ENCODE data around the gene SALL3. TPM values are rescaled to one million over a fixed set of nuclear protein-coding genes. Genes with fewer than 3 reads are reported as not detected.

Gene SALL3
- total RNA-seq, 1 donor from 2014 or later = 0.08 TPM

DNA sequence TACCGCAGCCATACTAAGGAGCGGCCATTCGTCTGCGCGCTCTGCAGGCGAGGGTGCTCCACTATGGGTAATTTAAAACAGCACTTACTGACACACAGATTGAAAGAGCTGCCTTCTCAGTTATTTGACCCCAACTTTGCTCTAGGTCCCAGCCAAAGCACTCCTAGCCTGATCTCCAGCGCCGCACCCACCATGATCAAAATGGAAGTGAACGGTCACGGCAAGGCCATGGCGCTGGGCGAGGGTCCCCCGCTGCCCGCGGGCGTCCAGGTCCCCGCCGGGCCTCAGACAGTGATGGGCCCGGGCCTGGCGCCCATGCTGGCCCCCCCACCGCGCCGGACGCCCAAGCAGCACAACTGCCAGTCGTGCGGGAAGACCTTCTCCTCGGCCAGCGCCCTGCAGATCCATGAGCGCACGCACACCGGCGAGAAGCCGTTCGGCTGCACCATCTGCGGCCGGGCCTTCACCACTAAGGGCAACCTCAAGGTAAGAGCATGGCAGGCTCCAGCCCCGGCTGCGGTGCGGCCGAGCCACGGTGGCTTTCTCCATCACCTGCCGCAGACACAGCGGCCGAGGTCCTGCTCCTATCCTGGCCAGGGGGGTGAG lies 15.5 kb downstream of the SALL3 start:
- ATAC-seq (ENCODE audit: poor library complexity) (no peak), DNase-seq (peak; percentile 32)
- intact Hi-C loops (cut with DNase I) = no loop called here

DNA sequence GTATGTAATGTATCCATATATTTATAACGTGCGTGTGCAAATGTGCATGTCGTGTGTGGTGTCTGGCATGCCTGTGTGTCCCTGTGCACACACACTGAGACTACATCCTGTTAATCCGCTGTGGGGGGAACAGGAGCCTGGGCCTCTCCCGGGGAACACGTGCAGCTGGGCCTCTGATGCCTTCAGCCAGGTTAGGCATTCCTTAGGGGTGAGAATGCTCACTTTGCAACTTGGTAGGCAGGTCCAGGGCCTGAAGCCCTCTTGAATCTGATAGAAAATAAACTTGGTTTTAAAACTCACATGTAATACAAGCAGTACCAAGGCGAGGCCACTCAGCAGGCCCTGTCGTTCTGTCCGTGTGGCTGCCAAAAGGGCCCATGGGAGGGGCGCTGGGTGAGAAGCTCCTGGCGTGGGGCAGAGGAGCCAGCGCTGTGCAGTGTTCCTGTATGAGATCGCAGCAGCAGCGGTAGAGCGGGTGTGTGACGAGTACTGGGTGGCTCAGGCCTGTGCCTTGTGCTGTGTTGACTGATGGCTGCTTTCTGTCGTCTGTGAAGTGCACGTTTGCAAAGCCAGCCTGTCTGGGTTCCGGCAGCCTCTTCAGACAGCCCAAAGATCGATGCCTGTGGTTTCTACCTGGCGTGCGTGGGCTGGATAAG lies 16.2 kb downstream of the SALL3 start:
- DNase-seq = peak; percentile 36
- no peak for ATAC-seq (ENCODE audit: poor library complexity)
- intact Hi-C loops (cut with DNase I) = no loop called here

GRCh38 chr18:78996741-78997490 lies 17.3 kb downstream of the SALL3 start:
- DNase-seq (no peak), ATAC-seq (ENCODE audit: poor library complexity) (no peak)
- intact Hi-C loops (cut with DNase I) = no loop called here

- DNase-seq (no peak), ATAC-seq (ENCODE audit: poor library complexity) (no peak)
- intact Hi-C loops (cut with DNase I) = no loop called here
Measured at GRCh38 chr18:78998371-78999071, 18.9 kb downstream of the SALL3 start.

GRCh38 chr18:78999939-79000338 lies 20.3 kb downstream of the SALL3 start:
- intact Hi-C loops (cut with DNase I) = no loop called here

DNA sequence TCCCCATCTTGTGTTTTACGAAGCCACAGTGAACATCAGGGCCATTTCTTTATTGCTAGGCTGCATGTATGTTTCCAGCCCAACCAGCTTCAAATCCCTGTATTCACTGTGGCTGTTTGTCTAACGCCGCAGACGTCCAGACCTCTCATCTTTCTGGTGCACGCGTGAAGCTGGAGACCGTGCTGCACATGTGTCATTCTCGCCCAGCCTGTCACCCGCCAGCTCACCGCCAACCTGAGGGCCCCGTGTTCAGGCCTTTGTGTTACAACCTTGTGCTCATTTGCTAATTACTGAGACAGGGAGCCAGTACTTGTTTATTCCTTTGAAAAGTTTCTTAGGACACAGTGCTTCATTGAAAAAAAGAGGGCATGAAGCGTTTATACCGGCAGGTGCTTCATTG lies 21.4 kb downstream of the SALL3 start:
- ATAC-seq (ENCODE audit: poor library complexity) (no peak), DNase-seq (no peak)
- intact Hi-C loops (cut with DNase I) = no loop called here

More at GRCh38 chr18:78999939-79000338, 20.3 kb downstream of the SALL3 start:
- DNase-seq (no peak), ATAC-seq (ENCODE audit: poor library complexity) (no peak)

DNA sequence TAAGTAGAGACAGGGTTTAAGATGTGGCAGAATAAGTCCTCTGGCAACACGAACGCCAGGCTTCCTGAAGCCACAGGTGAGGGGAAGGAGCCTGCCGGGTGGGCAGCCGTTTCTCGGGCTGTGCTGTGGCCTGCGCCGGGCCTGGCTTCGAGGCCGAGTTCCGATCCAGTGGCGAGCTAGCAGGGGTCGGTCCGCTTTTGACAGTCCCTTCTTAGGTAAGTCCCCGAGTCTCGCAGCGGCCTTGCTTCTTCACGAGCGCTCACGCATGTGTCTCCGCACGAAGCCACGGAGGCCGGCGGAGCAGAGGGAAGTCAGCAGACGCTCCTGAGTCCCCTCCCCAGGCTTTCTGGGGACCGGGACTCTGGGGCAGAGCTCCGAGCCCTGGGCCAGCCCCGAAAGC lies 26.0 kb downstream of the SALL3 start:
- intact Hi-C loops (cut with DNase I) = no loop called here
- DNase-seq (peak; percentile 40), ATAC-seq (ENCODE audit: poor library complexity) (no peak)

- no peak for ATAC-seq (ENCODE audit: poor library complexity)
- peak; percentile 34 for DNase-seq
- intact Hi-C loops (cut with DNase I) = no loop called here
Measured at GRCh38 chr18:79006106-79006795, 26.6 kb downstream of the SALL3 start.

- ATAC-seq (ENCODE audit: poor library complexity) (no peak), DNase-seq (no peak)
- intact Hi-C loops (cut with DNase I) = no loop called here
Measured at GRCh38 chr18:79007440-79007839, 27.8 kb downstream of the SALL3 start.

DNA sequence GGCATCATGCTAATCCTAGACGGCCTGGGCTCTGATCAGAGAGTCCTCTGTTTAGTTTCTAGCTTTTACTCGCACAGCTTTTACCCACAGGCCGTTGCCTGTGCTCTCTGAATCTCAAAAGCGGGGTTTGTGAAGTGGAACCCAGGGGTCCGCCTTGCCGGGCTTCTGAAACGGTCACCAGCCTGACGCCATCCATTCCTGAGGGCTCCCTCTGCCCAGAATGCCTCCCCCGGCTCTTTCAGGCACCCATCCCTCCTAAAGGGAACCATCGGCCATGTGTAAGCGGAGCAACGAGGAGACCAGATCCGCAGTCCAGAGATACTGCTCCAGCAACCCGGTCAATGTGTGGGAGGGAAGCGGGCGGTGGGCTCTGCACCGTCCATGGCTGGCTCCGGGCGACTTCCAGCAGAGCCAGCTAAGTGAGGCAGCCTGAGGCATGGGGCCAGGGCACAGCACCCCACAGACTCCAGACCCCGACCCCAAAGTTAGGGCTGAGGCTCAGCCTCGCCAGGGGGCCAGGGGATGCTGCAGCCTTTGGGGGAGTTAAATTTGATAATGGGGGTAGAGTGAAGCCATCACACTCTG lies 28.8 kb downstream of the SALL3 start:
- intact Hi-C loops (cut with DNase I) = no loop called here
- DNase-seq (no peak), ATAC-seq (ENCODE audit: poor library complexity) (no peak)

- ATAC-seq (ENCODE audit: poor library complexity) (no peak), DNase-seq (no peak)
- intact Hi-C loops (cut with DNase I) = loop anchor here (10.0 kb wide), 1 partner anchor 56 kb away; no protein-coding TSS in a partner anchor
Measured at GRCh38 chr18:79010802-79011201, 31.2 kb downstream of the SALL3 start.

GRCh38 chr18:79011300-79011870 lies 31.8 kb downstream of the SALL3 start:
- no peak for DNase-seq
- intact Hi-C loops (cut with DNase I) = loop anchor here (10.0 kb wide), 1 partner anchor 57 kb away; no protein-coding TSS in a partner anchor
- ATAC-seq (ENCODE audit: poor library complexity) = no peak

DNA sequence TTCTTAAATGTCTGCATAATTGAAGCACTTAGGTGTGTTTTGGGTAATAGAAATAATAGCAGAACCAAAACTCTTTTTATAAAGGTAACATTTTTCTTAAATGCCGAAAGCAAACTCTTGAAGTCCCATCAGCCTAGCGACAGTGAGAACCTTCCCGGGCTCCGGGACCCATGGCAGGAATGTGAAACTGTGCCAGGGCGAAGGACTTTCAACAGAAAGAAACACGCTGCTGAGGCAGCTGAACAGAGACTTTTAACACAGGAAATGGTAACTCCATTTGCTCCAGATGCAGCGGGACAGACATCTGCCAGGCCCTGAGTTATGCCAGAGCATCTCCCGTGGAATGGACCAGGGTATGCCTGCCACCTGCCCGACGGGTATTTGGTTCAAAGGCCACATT lies 34.3 kb downstream of the SALL3 start:
- ATAC-seq (ENCODE audit: poor library complexity) = no peak
- intact Hi-C loops (cut with DNase I) = loop anchor here (10.0 kb wide), 1 partner anchor 59 kb away; no protein-coding TSS in a partner anchor
- no peak for DNase-seq

DNA sequence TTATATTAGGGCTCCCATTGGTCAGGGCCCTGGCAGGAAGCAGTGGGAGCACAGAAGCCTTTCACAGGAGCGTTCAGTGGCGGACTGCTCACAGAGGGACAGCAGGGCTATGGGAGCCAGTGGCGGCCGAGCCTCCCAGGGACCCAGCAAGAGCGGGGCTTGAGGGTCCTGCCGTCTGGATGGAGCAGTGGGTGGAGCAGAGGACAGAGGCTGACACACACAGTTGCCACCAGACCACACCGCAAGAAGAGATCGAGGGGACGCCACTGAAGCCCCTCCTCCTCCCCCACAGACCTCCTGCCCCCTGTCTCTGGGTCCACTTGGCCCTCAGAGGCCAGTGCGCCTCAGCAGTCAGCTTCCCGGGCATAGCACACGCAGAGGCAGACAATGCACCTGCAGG lies 39.3 kb downstream of the SALL3 start:
- ATAC-seq (ENCODE audit: poor library complexity) = no peak
- intact Hi-C loops (cut with DNase I) = loop anchor here (10.0 kb wide), 1 partner anchor 64 kb away; no protein-coding TSS in a partner anchor
- no peak for DNase-seq

- intact Hi-C loops (cut with DNase I) = loop anchor here (10.0 kb wide), 1 partner anchor 65 kb away; no protein-coding TSS in a partner anchor
- no peak for ATAC-seq (ENCODE audit: poor library complexity)
Measured at GRCh38 chr18:79019881-79020280, 40.3 kb downstream of the SALL3 start.

GRCh38 chr18:79022603-79023002 lies 43.0 kb downstream of the SALL3 start:
- no peak for ATAC-seq (ENCODE audit: poor library complexity)
- intact Hi-C loops (cut with DNase I) = no loop called here
- no peak for DNase-seq

More at GRCh38 chr18:79019881-79020280, 40.3 kb downstream of the SALL3 start:
- no peak for DNase-seq

- intact Hi-C loops (cut with DNase I) = no loop called here
- no peak for ATAC-seq (ENCODE audit: poor library complexity)
- DNase-seq = no peak
Measured at GRCh38 chr18:79026491-79026890, 46.9 kb downstream of the SALL3 start.

DNA sequence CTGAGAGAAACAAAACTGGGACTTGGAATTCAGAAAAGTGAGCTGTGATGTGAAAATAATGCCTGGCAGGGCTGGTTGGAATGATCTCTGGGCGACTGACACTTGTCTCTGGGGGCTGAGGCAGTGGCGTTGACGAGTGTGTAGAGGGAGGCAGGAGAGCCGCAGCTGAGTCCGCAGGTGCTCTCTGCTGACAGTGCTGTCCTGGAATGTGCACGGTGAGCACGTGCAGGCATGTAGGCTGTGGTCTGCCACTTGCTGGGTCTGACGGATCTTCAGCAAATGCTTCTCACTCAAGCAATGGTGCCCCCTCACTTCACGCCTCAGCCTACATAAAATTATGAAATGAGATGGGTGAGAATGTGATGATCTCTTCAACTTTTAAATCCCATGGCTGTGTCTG lies 51.1 kb downstream of the SALL3 start:
- intact Hi-C loops (cut with DNase I) = no loop called here
- ATAC-seq (ENCODE audit: poor library complexity) (no peak), DNase-seq (no peak)

All from Right ventricle myocardium superior (tissue), 1 donor.